ENCODE results near the gene SLC9A9.
A peak's percentile ranks its signal among the peaks of the same experiment; 100 is the strongest.

SLC9A9 gene

GRCh38 chr3:143276592-143276991 lies 571.7 kb downstream of the SLC9A9 start:
- DNase-seq = peak; percentile 4

- DNase-seq = no peak
Measured at GRCh38 chr3:143273975-143274690, 574.1 kb downstream of the SLC9A9 start.

GRCh38 chr3:143271136-143271535 lies 577.1 kb downstream of the SLC9A9 start:
- DNase-seq = no peak

- DNase-seq = no peak
Measured at GRCh38 chr3:143269741-143270140, 578.5 kb downstream of the SLC9A9 start.

- DNase-seq = peak; percentile 53
Measured at GRCh38 chr3:143267989-143268388, 580.3 kb downstream of the SLC9A9 start.

- DNase-seq = no peak
Measured at GRCh38 chr3:143266927-143267326, 581.3 kb downstream of the SLC9A9 start.

GRCh38 chr3:143266511-143266910 lies 581.8 kb downstream of the SLC9A9 start:
- DNase-seq = peak; percentile 10

- DNase-seq = no peak
Measured at GRCh38 chr3:143265501-143266070, 582.7 kb downstream of the SLC9A9 start.

GRCh38 chr3:143263852-143264513 lies 584.3 kb downstream of the SLC9A9 start:
- no peak for DNase-seq

GRCh38 chr3:143261848-143262247 lies 586.4 kb downstream of the SLC9A9 start:
- no peak for DNase-seq

GRCh38 chr3:143258692-143259091 lies 589.6 kb downstream of the SLC9A9 start:
- no peak for DNase-seq

- no peak for DNase-seq
Measured at GRCh38 chr3:143256416-143256815, 591.9 kb downstream of the SLC9A9 start.

- DNase-seq = no peak
Measured at GRCh38 chr3:143255739-143256138, 592.5 kb downstream of the SLC9A9 start.

- DNase-seq = peak; percentile 65
Measured at GRCh38 chr3:143252931-143253330, 595.3 kb downstream of the SLC9A9 start.

GRCh38 chr3:143249014-143249413 lies 599.3 kb downstream of the SLC9A9 start:
- DNase-seq = no peak

- DNase-seq = no peak
Measured at GRCh38 chr3:143247073-143247472, 601.2 kb downstream of the SLC9A9 start.

- DNase-seq = no peak
Measured at GRCh38 chr3:143245692-143246091, 602.6 kb downstream of the SLC9A9 start.

- no peak for DNase-seq
Measured at GRCh38 chr3:143244516-143245063, 603.7 kb downstream of the SLC9A9 start.

- no peak for DNase-seq
Measured at GRCh38 chr3:143243686-143244085, 604.6 kb downstream of the SLC9A9 start.

GRCh38 chr3:143242691-143243090 lies 605.6 kb downstream of the SLC9A9 start:
- DNase-seq = no peak

- no peak for DNase-seq
Measured at GRCh38 chr3:143242101-143242500, 606.2 kb downstream of the SLC9A9 start.

GRCh38 chr3:143241481-143241951 lies 606.8 kb downstream of the SLC9A9 start:
- DNase-seq = peak; percentile 68

GRCh38 chr3:143240886-143241285 lies 607.4 kb downstream of the SLC9A9 start:
- DNase-seq = no peak
